Stimulated activated CD4-positive, alpha-beta T cell treated with anti-CD3 and anti-CD28 coated beads, Interleukin-2, amount 100 ng/mL, for 4 hours (primary cell): ENCODE data around the gene AARS2.
A peak's percentile ranks its signal among the peaks of the same experiment; 100 is the strongest.
"Not testable (repeated sequence)": the region's sequence is repeated elsewhere in the genome, so short reads cannot be mapped to it uniquely, and the experiment has no call there.

ENCODE experiments used
- DNase-seq: peaks from one replicate; pipeline ENCODE4 v3.0.0-alpha.2; 2020; ENCODE audit warnings: low read depth

Gene AARS2

GRCh38 chr6:44312901-44313788 is at the start of gene AARS2:
AARS2 (minus strand) TSS chr6:44313347; CDS start chr6:44313323, 24 bp downstream.
- DNase-seq: peak; percentile 84

GRCh38 chr6:44361947-44362346 is 48.8 kb upstream of the AARS2 start:
- DNase-seq: no peak

- no peak for DNase-seq
These were observed 46.8 kb upstream of the AARS2 start for GRCh38 chr6:44359973-44360372.

- DNase-seq: no peak
These were observed 43.3 kb upstream of the AARS2 start for GRCh38 chr6:44356487-44356886.

- DNase-seq: no peak
These were observed 42.5 kb upstream of the AARS2 start for GRCh38 chr6:44355640-44356039.

- no peak for DNase-seq
These were observed 40.2 kb upstream of the AARS2 start for GRCh38 chr6:44353336-44353735.

- no peak for DNase-seq
These were observed 39.1 kb upstream of the AARS2 start for GRCh38 chr6:44352259-44352658.

- not testable (repeated sequence) for DNase-seq
These were observed 37.5 kb upstream of the AARS2 start for GRCh38 chr6:44350650-44350994.

- no peak for DNase-seq
These were observed 36.9 kb upstream of the AARS2 start for GRCh38 chr6:44349904-44350649.

GRCh38 chr6:44346818-44347217 is 33.7 kb upstream of the AARS2 start:
- not testable (repeated sequence) for DNase-seq

- DNase-seq: no peak
These were observed 29.3 kb upstream of the AARS2 start, which contains the start of gene SPATS1 for GRCh38 chr6:44342489-44342888. SPATS1 (plus strand) TSS chr6:44342650; CDS start chr6:44343096, 446 bp downstream.

- no peak for DNase-seq
These were observed 28.9 kb upstream of the AARS2 start for GRCh38 chr6:44342052-44342451.

- DNase-seq: no peak
These were observed 28.1 kb upstream of the AARS2 start for GRCh38 chr6:44341095-44341890.

GRCh38 chr6:44339763-44340625 is 26.8 kb upstream of the AARS2 start:
- no peak for DNase-seq

- DNase-seq: no peak
These were observed 26.2 kb upstream of the AARS2 start for GRCh38 chr6:44339301-44339700.

GRCh38 chr6:44338228-44339122 is 25.3 kb upstream of the AARS2 start:
- DNase-seq: peak; percentile 58

GRCh38 chr6:44335631-44336030 is 22.5 kb upstream of the AARS2 start:
- no peak for DNase-seq

- DNase-seq: no peak
These were observed 20.8 kb upstream of the AARS2 start for GRCh38 chr6:44333942-44334341.

- DNase-seq: no peak
These were observed 20.2 kb upstream of the AARS2 start for GRCh38 chr6:44333273-44333919.

GRCh38 chr6:44332585-44332984 is 19.4 kb upstream of the AARS2 start:
- no peak for DNase-seq
